Measurements from ENCODE around the gene COL27A1.

- TF ChIP-seq CTCF (IDR thresholded peaks at IDR 0.05; ENCODE audit: borderline replicate concordance, extremely low read depth, low read length, poor library complexity, severe bottlenecking) (no peak), EZH2 (IDR thresholded peaks at IDR 0.05; ENCODE audit: borderline replicate concordance, low read depth, low read length, severe bottlenecking) (no peak)
These were observed 97.1 kb downstream of the COL27A1 start for GRCh38 chr9:114252394-114252793.
